ENCODE measurements around the gene CDK8.

DNA sequence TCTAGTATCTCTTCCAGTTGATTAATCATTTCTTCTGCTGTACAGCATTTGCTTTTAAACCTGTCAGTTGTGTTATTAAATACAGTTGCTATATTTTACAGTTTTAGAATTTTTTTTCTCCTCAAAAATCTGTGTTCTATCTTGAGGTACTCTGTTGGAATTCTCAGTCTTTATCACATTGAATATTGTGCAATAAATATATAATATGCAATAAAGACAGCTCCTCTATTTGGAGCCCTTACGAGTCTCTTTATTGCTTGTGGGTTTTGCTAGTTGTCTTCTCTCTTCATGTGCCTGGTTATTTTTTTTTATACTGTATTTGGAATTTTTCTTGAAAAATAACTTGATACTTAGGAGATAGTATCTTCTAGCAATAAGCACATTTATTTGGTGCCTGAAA lies 51.7 kb downstream of the CDK8 start:
- TF ChIP-seq SIX5 (IDR thresholded peaks at IDR 0.05; ENCODE audit: low read depth, low read length, severe bottlenecking) (no peak), POLR2AphosphoS5 (IDR thresholded peaks at IDR 0.05; ENCODE audit: low read length) (no peak), CTCF (IDR thresholded peaks at IDR 0.05 in 2 of 3, conservative IDR thresholded peaks at IDR 0.05 in 1 of 3; ENCODE audit: control insufficient read depth in 2 of 3, extremely low read depth in 1 of 3, insufficient read depth in 1 of 3, low read depth in 3 of 3, low read length in 3 of 3) (no peak), SMC3 (IDR thresholded peaks at IDR 0.05; ENCODE audit: borderline replicate concordance, low read length) (no peak), SUZ12 (IDR thresholded peaks at IDR 0.05; ENCODE audit: unreplicated experiment) (no peak), SP1 (IDR thresholded peaks at IDR 0.05; ENCODE audit: low read depth, low read length) (no peak), FOXK2 (IDR thresholded peaks at IDR 0.05) (no peak), ETV6 (conservative IDR thresholded peaks at IDR 0.05 in 1 of 2, IDR thresholded peaks at IDR 0.05 in 1 of 2; ENCODE audit: borderline replicate concordance in 1 of 2, low read depth in 1 of 2) (no peak), EP300 (IDR thresholded peaks at IDR 0.05; ENCODE audit: borderline replicate concordance in 1 of 2, control insufficient read depth in 1 of 2, low read depth in 2 of 2, low read length in 2 of 2) (no peak), YY1 (IDR thresholded peaks at IDR 0.05; ENCODE audit: low read depth, low read length) (no peak), USF2 (IDR thresholded peaks at IDR 0.05; ENCODE audit: borderline replicate concordance, low read depth, low read length) (no peak)
- TF ChIP-seq, protein P1, sequence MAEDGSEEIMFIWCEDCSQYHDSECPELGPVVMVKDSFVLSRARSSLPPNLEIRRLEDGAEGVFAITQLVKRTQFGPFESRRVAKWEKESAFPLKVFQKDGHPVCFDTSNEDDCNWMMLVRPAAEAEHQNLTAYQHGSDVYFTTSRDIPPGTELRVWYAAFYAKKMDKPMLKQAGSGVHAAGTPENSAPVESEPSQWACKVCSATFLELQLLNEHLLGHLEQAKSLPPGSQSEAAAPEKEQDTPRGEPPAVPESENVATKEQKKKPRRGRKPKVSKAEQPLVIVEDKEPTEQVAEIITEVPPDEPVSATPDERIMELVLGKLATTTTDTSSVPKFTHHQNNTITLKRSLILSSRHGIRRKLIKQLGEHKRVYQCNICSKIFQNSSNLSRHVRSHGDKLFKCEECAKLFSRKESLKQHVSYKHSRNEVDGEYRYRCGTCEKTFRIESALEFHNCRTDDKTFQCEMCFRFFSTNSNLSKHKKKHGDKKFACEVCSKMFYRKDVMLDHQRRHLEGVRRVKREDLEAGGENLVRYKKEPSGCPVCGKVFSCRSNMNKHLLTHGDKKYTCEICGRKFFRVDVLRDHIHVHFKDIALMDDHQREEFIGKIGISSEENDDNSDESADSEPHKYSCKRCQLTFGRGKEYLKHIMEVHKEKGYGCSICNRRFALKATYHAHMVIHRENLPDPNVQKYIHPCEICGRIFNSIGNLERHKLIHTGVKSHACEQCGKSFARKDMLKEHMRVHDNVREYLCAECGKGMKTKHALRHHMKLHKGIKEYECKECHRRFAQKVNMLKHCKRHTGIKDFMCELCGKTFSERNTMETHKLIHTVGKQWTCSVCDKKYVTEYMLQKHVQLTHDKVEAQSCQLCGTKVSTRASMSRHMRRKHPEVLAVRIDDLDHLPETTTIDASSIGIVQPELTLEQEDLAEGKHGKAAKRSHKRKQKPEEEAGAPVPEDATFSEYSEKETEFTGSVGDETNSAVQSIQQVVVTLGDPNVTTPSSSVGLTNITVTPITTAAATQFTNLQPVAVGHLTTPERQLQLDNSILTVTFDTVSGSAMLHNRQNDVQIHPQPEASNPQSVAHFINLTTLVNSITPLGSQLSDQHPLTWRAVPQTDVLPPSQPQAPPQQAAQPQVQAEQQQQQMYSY (CRISPR knock-in tag; IDR thresholded peaks at IDR 0.05): no peak

Data from GM12878 (cell line).